Measurements from ENCODE around the gene KCND2.

DNA sequence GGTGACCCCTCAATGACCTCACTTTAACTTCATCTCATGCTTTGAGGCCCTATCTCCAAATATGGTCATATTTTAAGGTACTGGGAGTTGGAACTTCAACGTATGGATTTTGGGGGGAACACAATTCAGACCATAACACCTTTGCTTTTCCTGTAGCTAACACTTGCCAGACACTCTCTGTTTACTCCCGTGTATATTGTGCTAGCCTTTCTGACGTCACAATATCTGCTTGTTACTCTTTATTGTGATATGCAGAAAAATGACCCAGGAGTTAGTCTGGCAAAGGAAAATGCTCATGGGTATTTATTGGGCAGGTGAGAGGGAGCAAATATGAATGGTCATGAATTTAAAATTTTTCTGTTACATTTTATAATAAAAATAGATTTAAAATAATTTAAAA, 45.7 kb upstream of the KCND2 start:
- TF ChIP-seq, protein P1, sequence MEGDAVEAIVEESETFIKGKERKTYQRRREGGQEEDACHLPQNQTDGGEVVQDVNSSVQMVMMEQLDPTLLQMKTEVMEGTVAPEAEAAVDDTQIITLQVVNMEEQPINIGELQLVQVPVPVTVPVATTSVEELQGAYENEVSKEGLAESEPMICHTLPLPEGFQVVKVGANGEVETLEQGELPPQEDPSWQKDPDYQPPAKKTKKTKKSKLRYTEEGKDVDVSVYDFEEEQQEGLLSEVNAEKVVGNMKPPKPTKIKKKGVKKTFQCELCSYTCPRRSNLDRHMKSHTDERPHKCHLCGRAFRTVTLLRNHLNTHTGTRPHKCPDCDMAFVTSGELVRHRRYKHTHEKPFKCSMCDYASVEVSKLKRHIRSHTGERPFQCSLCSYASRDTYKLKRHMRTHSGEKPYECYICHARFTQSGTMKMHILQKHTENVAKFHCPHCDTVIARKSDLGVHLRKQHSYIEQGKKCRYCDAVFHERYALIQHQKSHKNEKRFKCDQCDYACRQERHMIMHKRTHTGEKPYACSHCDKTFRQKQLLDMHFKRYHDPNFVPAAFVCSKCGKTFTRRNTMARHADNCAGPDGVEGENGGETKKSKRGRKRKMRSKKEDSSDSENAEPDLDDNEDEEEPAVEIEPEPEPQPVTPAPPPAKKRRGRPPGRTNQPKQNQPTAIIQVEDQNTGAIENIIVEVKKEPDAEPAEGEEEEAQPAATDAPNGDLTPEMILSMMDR (IDR thresholded peaks at IDR 0.05), result no peak
- no peak for TF ChIP-seq POLR2A (IDR thresholded peaks at IDR 0.05)

All from testis (tissue), 2 donors.